ENCODE measurements around the gene DEPDC1B.

DNA sequence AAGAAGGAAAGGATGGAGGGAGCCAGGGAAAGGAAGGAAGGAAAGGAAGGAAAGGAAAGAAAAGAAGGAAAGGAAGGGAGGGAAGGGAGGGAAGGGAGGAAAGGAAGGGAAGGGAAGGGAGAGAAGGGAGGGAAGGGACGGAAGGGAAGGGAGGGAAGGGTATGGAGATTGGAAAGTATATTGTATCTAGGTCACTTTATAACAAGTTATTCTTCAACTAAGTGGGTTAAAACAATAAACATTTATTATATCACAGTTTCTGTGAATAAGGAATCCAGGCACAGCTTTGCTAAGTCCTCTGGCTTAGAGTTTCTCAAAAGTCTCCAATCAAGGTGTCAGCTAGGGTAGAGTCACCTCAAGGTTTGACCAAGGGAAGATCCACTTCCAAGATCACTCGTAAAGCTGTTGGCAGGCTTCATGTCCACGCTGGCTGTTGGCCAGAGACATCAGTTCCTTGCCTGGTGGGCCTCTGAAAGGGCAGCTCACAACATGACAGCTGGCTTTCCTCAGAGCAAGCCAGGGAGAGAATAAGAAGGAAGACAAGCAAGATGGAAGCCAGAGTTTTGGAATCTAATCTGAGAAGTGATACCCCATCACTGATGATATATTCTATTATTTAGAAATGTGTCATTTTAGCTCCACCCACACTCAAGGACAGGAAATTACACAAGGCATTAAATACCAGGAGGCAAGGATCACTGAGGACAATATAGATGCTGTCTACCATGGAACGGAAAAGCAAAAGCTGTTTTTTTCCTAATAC, 105.1 kb downstream of the DEPDC1B start:
- TF ChIP-seq, protein P1, sequence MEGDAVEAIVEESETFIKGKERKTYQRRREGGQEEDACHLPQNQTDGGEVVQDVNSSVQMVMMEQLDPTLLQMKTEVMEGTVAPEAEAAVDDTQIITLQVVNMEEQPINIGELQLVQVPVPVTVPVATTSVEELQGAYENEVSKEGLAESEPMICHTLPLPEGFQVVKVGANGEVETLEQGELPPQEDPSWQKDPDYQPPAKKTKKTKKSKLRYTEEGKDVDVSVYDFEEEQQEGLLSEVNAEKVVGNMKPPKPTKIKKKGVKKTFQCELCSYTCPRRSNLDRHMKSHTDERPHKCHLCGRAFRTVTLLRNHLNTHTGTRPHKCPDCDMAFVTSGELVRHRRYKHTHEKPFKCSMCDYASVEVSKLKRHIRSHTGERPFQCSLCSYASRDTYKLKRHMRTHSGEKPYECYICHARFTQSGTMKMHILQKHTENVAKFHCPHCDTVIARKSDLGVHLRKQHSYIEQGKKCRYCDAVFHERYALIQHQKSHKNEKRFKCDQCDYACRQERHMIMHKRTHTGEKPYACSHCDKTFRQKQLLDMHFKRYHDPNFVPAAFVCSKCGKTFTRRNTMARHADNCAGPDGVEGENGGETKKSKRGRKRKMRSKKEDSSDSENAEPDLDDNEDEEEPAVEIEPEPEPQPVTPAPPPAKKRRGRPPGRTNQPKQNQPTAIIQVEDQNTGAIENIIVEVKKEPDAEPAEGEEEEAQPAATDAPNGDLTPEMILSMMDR (IDR thresholded peaks at IDR 0.05): no peak
- no peak for TF ChIP-seq POLR2A (IDR thresholded peaks at IDR 0.05)
- TF ChIP-seq POLR2AphosphoS5 (IDR thresholded peaks at IDR 0.05): no peak
- TF ChIP-seq EP300 (IDR thresholded peaks at IDR 0.05; ENCODE audit: low read depth): no peak
